ENCODE data around the gene DIDO1. TPM values are rescaled to one million over a fixed set of nuclear protein-coding genes. Genes with fewer than 3 reads are reported as not detected.
A peak's percentile ranks its signal among the peaks of the same experiment; 100 is the strongest.

DIDO1 gene
- total RNA-seq, 2 donors from 2014 or later = 63.8 to 80.4 TPM

DNA sequence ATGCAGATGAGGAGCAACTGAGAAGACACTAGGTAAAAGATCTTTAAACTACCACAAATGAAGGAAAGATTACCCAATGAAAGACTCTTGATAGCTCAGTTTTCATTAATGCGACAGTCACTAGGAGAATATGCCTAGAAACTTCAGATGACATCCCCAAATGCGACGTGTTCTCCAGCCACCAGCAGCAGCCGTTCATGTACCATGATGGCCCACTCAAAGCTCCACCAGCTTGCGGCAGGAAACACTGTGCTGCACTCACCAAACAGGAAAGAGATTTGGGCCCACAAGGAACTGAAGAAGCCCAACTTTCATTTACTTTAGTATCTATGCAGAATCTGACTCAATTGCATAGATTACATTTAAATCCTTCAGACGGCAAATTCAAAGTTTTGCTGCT is 7.5 kb downstream of the DIDO1 start:
- Histone ChIP-seq H3K4me3 (no peak overlapping the region), H3K27me3 (replicated peaks; ENCODE audit: insufficient read depth) (no peaks in the 10 kb centered on the region), H3K27ac (no peak overlapping the region), H3K36me3 (no peaks in the 10 kb centered on the region), H3K4me1 (ENCODE audit: control insufficient read depth in 1 of 2, low read depth in 2 of 2) (peaks cover 78 to 97% of the 10 kb centered on the region in 2 donors), H3K9me3 (no peaks in the 10 kb centered on the region)
- DNase-seq (ENCODE audit: low spot score) (no peak), ATAC-seq (ENCODE audit: insufficient number of reproducible peaks, low FRiP score, low read depth) (no peak)
- TF ChIP-seq, protein P1, sequence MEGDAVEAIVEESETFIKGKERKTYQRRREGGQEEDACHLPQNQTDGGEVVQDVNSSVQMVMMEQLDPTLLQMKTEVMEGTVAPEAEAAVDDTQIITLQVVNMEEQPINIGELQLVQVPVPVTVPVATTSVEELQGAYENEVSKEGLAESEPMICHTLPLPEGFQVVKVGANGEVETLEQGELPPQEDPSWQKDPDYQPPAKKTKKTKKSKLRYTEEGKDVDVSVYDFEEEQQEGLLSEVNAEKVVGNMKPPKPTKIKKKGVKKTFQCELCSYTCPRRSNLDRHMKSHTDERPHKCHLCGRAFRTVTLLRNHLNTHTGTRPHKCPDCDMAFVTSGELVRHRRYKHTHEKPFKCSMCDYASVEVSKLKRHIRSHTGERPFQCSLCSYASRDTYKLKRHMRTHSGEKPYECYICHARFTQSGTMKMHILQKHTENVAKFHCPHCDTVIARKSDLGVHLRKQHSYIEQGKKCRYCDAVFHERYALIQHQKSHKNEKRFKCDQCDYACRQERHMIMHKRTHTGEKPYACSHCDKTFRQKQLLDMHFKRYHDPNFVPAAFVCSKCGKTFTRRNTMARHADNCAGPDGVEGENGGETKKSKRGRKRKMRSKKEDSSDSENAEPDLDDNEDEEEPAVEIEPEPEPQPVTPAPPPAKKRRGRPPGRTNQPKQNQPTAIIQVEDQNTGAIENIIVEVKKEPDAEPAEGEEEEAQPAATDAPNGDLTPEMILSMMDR (IDR thresholded peaks at IDR 0.05) = no peak

DNA sequence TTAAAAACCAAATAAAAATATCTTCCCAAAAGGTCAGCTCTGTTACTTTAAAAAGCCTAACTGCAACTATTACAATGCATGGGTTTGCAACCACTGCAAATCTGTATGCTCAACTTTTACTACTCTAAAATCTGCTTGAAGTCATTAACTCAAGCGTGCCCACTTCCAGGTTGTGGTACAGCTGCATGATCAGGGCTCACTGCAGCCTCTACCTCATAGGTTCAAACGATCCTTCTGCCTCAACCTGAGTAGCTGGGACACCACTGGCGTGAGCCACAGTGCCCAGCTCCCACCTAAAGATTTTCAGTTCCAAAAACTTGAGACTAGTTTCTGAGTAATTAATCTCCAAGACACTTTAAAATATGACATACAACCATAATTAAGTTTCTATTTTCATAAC is 8.2 kb downstream of the DIDO1 start:
- Histone ChIP-seq H3K4me1 (ENCODE audit: control insufficient read depth in 1 of 2, low read depth in 2 of 2) (peaks cover 79 to 97% of the 10 kb centered on the region in 2 donors), H3K27ac (no peak overlapping the region), H3K4me3 (peak overlapping the region; percentile 6), H3K9me3 (no peaks in the 10 kb centered on the region), H3K36me3 (peaks cover 2% of the 10 kb centered on the region), H3K27me3 (replicated peaks; ENCODE audit: insufficient read depth) (no peaks in the 10 kb centered on the region)
- ATAC-seq (ENCODE audit: insufficient number of reproducible peaks, low FRiP score, low read depth) (no peak), DNase-seq (ENCODE audit: low spot score) (no peak)
- TF ChIP-seq, protein P1 (IDR thresholded peaks at IDR 0.05) = no peak

DNA sequence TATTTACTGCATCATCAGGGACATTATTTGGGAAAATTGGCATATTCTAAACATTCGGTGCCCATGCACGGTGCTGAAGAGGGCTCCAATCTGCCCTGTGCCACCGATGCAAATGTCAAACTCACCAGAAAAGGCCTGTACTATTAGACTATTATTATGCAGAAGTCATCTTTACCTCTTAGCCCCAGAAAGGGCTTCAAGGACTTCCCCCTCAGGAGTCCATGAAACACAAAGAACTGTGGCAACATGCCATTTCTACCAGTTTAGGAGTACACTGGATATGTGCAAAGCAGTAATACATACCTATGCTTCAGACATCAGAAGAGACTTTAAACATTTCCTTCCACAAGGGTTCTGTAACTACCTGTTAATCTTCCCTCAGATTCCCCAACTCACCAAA is 8.6 kb downstream of the DIDO1 start:
- H3K4me1 ChIP-seq (ENCODE audit: control insufficient read depth in 1 of 2, low read depth in 2 of 2) = peaks cover 74 to 94% of the 10 kb centered on the region in 2 donors
- ATAC-seq (ENCODE audit: insufficient number of reproducible peaks, low FRiP score, low read depth) (no peak), DNase-seq (ENCODE audit: low spot score) (no peak)
- TF ChIP-seq, protein P1 (IDR thresholded peaks at IDR 0.05) = no peak
- H3K27me3 ChIP-seq (replicated peaks; ENCODE audit: insufficient read depth) = no peaks in the 10 kb centered on the region
- no peak overlapping the region for H3K27ac ChIP-seq
- peaks cover 6% of the 10 kb centered on the region for H3K36me3 ChIP-seq
- peak overlapping the region; percentile 6 for H3K4me3 ChIP-seq
- no peaks in the 10 kb centered on the region for H3K9me3 ChIP-seq

DNA sequence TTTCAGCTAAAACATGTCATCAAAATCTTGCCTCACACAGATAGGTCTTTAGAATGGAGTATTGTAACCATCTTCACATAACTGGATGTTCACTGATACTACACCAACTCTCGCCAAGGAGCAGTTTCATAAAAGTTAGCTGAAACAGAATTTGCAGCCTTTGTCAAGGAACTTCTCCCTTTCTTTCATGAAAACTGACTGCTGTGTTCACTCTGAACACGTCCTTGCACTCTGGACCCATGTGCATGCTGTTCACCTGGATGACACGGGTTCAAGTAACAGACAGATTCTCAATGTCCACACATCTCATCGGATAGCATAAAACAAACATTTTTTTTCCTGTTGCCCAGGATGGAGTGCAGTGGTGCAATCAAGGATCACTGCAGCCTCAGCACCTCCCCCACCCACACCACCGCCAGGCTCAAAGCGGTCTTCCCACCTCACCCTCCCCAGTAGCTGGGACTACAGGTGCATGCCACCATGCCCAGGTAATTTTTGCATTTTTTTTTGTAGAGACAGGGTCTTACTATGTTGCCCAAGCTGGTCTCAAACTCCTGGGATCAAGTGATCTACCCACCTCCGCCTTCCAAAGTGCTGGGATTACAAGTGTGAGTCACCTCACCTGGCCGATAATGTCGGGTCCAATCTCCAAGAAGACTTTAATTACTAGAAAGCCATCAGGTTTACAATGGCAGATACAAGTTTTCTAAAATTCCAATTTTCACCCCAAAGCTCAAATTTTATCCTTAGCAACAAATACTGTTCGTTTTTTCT is 9.4 kb downstream of the DIDO1 start:
- Histone ChIP-seq H3K36me3 (peaks cover 11% of the 10 kb centered on the region), H3K9me3 (no peaks in the 10 kb centered on the region), H3K27ac (no peak overlapping the region), H3K4me1 (ENCODE audit: control insufficient read depth in 1 of 2, low read depth in 2 of 2) (peaks cover 68 to 90% of the 10 kb centered on the region in 2 donors), H3K27me3 (replicated peaks; ENCODE audit: insufficient read depth) (no peaks in the 10 kb centered on the region), H3K4me3 (no peak overlapping the region)
- DNase-seq (ENCODE audit: low spot score) (no peak), ATAC-seq (ENCODE audit: insufficient number of reproducible peaks, low FRiP score, low read depth) (no peak)
- TF ChIP-seq, protein P1 (IDR thresholded peaks at IDR 0.05) = no peak

DNA sequence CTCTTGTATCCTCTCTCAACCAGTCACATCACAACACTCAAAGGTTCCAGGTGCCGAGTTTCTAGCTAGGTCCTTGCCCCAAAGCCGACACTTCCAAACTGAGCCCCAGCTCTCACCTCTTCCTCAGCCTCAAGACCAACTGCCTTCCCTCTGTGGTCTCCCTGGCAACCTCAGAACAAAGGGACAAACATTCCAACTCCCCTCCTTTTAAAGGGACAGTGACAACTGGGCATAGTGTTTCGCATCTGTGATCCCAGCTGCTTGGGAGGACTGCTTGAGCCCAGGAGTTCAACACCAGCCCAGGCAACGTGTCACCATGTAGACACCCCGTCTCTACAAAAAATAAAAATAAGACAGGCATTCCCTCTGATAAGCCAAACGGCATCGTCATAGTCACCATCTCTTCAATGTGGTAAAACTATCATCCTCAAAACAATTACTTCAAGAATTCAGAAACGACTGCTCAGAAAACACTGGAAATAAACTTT is 11.3 kb downstream of the DIDO1 start:
- H3K4me1 ChIP-seq (ENCODE audit: control insufficient read depth in 1 of 2, low read depth in 2 of 2) = peaks cover 54 to 74% of the 10 kb centered on the region in 2 donors
- H3K9me3 ChIP-seq = no peaks in the 10 kb centered on the region
- no peak for DNase-seq (ENCODE audit: low spot score)
- H3K27me3 ChIP-seq (replicated peaks; ENCODE audit: insufficient read depth) = no peaks in the 10 kb centered on the region
- H3K36me3 ChIP-seq = peaks cover 30% of the 10 kb centered on the region
- H3K27ac ChIP-seq = no peak overlapping the region
- peak overlapping the region; percentile 18 for H3K4me3 ChIP-seq
- no peak for ATAC-seq (ENCODE audit: insufficient number of reproducible peaks, low FRiP score, low read depth)
- TF ChIP-seq, protein P1 (IDR thresholded peaks at IDR 0.05) = no peak

Data from thoracic aorta (tissue), 2 donors.